ENCODE measurements around the gene FCHO1. TPM values are rescaled to one million over a fixed set of nuclear protein-coding genes. Genes with fewer than 3 reads are reported as not detected.
A peak's percentile ranks its signal among the peaks of the same experiment; 100 is the strongest.

FCHO1 gene, protein sequence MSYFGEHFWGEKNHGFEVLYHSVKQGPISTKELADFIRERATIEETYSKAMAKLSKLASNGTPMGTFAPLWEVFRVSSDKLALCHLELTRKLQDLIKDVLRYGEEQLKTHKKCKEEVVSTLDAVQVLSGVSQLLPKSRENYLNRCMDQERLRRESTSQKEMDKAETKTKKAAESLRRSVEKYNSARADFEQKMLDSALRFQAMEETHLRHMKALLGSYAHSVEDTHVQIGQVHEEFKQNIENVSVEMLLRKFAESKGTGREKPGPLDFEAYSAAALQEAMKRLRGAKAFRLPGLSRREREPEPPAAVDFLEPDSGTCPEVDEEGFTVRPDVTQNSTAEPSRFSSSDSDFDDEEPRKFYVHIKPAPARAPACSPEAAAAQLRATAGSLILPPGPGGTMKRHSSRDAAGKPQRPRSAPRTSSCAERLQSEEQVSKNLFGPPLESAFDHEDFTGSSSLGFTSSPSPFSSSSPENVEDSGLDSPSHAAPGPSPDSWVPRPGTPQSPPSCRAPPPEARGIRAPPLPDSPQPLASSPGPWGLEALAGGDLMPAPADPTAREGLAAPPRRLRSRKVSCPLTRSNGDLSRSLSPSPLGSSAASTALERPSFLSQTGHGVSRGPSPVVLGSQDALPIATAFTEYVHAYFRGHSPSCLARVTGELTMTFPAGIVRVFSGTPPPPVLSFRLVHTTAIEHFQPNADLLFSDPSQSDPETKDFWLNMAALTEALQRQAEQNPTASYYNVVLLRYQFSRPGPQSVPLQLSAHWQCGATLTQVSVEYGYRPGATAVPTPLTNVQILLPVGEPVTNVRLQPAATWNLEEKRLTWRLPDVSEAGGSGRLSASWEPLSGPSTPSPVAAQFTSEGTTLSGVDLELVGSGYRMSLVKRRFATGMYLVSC
- 2.4 TPM for total RNA-seq

DNA sequence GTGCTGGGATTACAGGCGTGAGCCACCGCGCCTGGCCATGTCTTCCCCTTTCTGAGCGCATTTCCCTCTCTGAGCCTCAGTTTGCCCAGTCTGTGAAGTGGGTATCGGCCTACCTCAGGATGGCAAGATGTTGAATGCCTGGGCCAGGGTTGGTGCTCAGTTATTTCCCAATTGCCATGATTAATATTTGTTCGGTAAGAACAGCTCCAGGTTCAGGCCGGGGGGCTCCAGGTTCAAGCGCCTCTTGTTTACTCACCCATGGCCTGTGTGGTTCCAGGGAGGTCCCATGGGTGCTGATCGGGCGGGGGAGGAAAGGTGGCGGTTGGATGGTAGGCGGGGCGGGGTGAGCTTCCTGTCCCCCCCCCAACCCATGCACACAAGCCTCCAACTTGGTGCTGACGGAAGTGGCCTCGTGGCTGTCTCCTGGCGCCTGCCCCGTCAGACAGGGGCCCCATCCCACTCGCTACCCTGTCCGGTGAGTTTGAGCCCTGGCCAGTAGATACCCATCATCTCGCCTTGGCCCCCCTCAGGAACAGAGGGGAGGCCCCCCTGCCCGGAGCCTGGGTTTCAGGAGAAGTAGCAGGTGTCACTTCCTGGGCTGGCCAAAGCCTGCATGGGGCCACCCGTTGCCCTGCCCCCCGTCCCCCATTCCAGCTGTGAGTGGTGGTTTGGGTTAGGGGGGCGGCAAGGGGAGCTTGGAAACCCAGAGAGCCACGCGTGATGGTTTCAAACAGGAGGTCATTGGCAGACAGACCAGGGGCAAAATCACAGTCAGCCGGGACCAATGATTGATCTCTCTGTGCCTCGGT lies at the start of gene FCHO1:
Gene FCHO1, plus strand, starts transcription at position 375 of the 809 bp plus-strand sequence. CDS start 3,688 bp downstream, outside the sequence.
- DNase-seq = no peak

DNA sequence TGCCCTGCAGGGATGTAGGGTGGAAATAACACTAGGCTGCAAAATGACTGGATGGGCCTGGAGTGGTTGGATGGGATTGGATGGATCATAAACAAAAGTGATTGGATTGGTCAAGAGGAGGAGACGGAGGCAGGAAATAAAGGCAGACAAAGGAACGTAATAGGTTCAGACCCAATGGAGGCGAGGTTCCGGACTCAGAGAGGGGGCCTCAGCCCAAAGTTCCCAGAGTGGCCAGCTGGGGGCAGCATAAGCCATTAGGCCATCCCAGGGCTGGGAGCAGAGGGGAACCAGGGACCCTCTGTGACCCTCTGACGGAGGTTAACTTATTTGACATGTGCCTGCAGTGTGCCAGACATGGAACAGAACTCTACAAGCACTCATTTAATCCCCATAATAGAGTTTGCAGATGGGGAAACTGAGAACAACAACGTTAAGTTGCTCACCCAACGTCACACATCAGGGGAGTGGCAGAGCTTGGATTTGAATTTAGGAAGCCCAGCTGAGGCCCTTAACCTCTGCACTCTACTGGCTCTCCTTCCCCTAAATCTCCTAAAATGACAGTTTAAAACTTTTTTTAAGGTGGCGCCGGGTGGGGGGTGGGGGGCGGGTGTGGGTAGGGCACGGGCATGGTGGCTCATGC lies 47.3 kb upstream of the FCHO1 start:
- no peak for DNase-seq

DNA sequence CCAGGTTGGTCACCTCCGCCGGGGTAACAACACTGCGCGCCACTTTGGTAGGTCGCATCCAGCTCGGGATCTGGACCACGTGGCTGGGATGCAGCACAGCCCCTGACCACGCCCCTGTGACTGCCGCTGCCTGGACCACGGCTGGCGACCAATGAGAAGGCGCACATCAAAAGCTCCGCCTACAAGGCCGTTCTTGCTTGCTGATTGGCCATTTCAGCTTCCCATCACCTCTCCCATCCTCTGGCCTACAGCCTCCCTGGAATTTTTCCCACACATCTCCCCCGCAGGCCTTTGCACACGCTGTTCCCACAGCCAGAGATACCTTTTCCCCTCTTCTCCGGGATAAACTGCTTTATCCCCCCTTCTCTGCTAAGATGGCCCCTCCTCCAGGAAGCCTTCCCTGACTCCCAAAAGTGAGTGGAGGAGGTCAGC lies 44.5 kb upstream of the FCHO1 start:
- no peak for DNase-seq

DNA sequence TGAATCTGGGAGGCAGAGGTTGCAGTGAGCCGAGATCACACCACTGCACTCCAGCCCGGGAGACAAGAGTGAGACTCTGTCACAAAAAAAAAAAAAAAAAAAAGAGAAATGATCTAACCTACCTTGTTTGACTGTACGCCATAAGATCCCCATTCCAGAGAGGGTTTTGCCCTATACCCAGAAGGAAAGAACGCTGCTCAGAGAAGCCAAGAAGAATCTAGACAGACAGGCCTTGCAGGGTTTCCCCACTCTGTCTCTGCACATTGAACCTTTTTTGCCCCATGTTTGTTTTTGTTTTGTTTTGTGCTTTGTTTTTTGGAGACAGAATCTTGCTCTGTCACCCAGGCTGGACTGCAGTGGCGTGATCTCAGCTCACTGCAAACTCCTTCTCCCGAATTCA lies 39.4 kb upstream of the FCHO1 start:
- DNase-seq = no peak

DNA sequence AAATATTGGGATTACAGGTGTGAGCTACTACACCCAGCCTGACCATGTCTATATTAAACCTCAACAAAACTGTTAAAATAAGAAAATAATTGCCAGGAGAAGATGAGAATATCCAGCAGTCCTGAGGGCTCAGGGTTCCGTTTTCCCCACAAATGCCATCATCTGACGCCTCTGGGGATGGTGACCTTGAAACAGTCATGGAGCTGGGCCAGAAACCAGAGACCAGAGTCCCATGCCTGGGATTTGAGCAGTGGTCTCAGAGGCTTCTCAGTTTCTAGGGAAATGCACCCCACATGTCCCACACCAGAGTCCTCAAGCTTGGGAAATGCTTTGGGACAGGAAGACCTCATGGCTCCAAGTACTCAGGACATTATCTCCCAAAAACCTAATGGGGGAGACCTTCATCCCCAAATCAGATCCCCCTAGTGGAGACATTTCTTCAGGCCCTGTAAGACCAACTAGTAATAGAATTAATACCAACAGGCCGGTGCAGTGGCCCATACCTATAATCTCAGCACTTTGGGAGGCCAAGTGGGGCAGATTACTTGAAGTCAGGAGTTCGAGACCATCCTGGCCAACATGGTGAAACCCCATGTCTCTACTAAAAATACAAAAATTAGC lies 34.9 kb upstream of the FCHO1 start:
- no peak for DNase-seq

DNA sequence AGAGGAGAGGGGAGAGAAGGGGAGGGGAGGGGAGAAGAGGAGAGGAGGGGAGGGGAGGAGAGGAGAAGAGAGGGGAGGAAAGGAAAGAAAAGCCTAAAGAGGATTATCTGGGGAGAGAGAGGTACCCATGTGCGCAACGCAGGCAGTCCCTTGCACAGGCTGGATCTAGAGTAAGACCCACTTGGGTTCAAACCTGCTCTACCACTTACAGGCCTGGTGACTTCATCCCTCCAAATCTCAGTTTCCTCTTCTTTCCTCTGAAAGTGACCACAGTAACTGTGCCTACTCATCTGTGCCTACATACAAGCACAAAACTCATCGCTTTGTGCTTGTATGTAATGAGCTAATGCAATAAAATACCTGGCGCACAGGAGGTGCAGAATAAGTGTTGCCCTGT lies 32.7 kb upstream of the FCHO1 start:
- DNase-seq = no peak

DNA sequence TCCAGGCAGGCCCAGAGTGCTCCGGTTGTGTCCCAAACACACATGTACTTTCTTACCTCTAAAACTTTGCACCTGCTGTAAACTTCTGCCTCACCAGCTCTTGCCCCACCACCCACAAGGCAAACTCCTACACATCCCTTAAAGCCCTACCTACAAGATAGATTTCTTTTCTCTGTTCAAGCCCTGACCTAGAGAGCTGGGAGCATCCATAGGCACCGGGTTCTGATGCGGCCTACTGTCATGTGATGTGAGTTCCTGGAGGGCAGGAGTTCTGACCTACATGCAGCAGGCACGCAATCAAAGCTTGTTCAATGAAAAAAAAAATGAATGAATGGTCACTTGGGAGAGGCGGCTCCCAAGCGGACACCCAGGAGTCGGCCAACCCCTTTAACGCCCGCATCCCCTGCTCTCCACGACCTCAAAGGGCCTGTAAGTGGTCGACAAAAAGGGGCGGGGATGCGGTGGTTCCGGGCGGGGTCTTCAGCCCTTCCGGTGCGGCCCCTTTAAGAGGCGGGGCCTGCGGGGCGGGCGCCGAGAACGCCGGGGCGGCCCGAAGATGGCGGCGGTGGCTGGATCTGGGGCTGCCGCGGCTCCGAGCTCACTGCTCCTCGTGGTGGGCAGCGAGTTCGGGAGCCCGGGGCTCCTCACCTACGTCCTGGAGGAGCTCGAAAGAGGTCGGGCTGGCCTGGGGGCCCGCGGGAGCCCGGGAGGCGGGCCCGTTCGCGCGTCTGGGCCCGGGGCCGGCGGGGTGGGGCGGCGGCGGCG lies 32.1 kb upstream of the FCHO1 start, which contains the start of gene MAP1S:
Gene MAP1S, plus strand, starts transcription at position 534 of the 765 bp plus-strand sequence. Its CDS starts 23 bp downstream, at position 557.
- DNase-seq = peak; percentile 23

DNA sequence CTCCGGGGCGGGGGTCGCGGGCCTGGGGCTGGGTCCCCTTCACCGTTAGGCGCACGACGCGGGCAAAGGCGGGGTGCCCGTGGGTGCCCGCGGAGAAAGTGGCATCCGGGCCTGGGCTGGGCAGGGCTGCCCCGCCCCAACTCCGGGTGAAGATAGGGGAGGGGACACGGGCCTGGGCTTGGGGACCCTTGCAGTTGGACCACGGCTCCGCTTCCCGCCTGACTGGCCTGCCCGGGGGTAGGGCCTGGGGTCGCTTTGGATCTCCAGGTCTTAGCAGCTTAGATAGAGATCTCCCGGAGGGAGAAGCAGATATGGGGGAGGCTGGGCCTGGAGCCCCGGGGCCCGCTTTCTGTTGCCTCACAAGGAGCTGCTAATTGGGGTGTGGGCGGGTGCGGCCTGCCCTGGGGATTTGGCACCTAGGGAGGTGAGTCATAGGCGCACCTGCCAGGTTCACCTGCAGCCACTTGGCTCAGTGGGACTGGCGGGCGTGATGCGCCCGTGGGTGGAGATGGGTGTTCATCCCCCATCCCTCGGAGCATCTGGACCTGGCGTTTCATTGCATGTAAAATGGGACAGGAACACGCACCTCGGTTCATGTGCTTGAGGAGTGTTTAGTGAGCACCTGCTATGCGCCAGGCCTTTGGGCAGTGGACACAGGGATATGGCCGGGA lies 31.4 kb upstream of the FCHO1 start:
- no peak for DNase-seq

DNA sequence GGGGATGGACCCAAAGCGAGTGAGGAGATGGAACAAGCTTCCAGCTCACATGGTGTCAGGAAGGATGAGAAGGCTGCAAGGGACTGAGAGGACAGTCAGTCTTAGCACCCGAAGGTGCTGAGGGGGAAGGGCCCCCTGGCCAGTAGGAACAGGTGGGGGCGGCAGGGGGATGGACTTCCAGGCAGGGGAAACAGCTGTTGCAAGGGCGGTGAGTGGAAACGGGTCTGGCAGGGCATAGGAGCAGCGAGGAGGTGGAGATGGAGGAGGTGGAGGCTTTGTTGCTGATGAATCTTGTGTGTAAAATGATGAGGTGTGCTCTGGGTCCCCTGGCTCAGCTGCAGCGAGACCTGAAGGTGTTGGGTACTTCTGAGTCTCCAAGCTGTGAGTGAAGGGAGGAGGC lies 30.8 kb upstream of the FCHO1 start:
- no peak for DNase-seq

DNA sequence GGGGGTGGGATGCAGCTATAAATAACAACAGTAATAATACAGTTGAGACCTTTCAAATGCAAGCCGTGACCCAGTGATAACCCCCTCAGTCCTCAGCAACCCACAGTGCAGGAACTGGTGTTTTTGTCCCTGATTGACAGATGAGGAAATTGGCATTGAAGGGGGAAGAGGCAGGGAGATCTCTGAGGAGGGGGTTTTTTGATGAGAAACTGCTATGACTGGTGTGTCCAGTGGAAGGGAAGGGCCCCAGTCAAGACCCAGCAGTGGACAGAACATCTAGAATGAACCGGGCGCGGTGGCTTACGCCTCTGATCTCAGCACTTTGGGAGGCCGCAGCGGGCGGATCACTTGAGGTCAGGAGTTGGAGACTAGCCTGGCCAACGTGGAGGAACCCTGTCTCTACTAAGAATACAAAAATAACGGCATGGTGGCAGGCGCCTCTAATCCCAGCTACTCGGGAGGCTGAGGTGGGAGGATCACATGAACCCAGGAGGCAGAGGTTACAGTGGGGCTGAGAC lies 30.1 kb upstream of the FCHO1 start:
- DNase-seq = no peak

DNA sequence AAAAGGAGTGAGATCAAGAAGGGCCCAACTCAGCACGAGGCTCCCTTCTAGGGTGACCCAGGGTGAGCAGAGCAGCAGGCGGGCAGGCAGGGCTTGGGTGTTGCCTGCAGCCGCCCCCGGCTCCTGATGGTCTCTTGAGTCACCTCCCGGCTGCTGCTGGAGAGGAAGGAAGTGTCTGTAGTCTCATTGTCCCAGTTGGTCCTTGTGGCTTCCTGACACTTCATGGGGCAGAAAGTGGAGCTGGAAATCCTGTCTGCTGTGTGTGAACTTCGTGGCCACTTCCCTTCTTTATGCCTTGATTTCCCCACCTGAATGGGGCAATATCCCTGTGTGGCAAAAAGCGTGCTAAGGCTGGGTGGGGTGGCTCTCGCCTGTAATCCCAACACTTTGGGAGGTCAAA lies 29.5 kb upstream of the FCHO1 start:
- DNase-seq = no peak

DNA sequence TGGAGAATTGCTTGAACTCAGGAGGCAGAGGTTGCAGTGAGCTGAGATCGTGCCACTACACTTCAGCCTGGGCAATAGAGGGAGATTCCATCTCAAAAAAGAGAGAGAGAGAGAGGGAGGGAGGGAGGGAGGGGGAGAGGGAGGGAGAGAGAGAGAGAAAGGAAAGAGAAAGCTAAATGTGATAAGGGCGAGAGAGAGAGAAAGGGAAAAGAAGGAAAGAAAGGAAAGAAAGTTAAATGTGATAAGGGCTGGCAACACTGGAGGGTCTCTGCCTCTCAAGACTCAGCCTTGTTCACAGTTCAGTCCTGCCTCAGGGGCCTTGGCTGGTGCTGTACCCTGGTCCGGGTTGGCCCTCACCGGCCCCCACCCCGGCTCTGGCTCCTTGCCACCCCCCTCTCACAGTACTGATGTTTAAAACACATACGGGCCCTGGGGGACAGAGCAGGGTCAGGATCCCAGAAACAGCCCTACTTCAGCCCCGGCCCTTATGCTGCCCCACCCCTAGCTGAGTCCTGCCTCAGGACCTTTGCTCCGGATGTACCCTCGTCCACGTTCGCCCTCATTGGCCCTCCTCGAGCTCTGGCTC lies 28.5 kb upstream of the FCHO1 start:
- DNase-seq = no peak

DNA sequence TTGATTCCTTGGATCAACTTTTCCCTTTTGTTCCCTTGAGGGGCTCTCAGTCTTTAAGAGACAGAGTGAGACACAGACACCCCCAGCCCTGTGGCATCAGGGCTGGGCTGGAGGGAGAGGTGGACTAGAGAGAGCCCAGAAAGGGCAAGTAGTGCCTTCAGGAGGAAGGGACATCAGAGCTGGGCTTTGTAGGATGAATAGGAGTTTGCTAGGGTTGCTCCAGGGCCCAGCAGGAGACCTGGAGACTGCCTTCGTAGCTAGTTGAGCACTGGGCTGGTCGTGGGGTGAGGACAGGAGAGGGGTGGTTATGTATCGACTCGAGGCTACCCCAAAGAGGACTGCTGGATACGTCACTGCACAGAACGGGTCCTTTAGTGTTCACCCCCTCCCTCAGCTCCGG lies 26.6 kb upstream of the FCHO1 start:
- DNase-seq = no peak

DNA sequence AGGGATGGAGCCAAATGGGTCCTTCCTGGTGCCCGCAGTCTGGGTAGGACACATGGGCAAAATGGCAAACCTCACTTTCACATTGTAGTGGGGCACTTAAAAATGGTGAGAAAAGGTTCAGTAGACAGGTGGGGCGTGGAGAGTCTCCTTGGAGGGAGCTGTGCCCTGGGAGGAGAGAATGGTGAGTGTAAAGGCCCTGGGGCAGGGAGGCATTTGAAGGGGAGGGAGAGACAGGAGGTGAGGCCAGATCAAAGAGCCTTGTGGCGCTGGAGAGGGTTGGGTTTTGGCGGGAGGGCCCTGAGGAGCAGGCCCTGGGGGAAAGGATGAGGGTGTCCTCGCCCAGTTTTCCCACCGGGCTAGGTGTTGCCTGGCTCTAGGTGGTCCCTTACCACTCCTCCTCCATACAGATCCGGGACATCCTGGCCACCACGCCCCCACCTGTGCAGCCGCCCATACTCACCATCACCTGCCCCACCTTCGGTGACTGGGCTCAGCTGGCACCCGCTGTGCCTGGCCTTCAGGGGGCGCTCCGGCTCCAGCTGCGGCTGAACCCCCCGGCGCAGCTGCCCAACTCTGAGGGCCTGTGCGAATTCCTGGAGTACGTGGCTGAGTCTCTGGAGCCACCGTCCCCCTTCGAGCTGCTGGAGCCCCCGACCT lies 25.7 kb upstream of the FCHO1 start:
- no peak for DNase-seq

DNA sequence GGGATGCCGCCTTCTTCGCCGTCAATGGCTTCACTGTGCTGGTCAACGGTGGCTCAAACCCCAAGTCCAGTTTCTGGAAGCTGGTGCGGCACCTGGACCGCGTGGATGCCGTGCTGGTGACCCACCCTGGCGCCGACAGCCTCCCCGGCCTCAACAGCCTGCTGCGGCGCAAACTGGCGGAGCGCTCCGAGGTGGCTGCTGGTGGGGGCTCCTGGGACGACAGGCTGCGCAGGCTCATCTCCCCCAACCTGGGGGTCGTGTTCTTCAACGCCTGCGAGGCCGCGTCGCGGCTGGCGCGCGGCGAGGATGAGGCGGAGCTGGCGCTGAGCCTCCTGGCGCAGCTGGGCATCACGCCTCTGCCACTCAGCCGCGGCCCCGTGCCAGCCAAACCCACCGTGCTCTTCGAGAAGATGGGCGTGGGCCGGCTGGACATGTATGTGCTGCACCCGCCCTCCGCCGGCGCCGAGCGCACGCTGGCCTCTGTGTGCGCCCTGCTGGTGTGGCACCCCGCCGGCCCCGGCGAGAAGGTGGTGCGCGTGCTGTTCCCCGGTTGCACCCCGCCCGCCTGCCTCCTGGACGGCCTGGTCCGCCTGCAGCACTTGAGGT lies 25.0 kb upstream of the FCHO1 start:
- DNase-seq = no peak

DNA sequence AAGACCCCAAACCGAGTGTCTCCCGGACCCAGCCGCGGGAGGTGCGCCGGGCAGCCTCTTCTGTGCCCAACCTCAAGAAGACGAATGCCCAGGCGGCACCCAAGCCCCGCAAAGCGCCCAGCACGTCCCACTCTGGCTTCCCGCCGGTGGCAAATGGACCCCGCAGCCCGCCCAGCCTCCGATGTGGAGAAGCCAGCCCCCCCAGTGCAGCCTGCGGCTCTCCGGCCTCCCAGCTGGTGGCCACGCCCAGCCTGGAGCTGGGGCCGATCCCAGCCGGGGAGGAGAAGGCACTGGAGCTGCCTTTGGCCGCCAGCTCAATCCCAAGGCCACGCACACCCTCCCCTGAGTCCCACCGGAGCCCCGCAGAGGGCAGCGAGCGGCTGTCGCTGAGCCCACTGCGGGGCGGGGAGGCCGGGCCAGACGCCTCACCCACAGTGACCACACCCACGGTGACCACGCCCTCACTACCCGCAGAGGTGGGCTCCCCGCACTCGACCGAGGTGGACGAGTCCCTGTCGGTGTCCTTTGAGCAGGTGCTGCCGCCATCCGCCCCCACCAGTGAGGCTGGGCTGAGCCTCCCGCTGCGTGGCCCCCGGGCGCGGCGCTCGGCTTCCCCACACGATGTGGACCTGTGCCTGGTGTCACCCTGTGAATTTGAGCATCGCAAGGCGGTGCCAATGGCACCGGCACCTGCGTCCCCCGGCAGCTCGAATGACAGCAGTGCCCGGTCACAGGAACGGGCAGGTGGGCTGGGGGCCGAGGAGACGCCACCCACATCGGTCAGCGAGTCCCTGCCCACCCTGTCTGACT lies 24.1 kb upstream of the FCHO1 start:
- no peak for DNase-seq

DNA sequence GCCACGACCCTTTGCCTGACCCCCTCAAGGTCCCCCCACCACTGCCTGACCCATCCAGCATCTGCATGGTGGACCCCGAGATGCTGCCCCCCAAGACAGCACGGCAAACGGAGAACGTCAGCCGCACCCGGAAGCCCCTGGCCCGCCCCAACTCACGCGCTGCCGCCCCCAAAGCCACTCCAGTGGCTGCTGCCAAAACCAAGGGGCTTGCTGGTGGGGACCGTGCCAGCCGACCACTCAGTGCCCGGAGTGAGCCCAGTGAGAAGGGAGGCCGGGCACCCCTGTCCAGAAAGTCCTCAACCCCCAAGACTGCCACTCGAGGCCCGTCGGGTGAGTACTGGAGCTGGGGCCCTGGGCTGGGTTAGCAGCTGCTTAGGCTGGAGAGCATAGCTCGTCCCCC lies 23.4 kb upstream of the FCHO1 start:
- DNase-seq = no peak
